ENCODE results near the gene HDGFL2. TPM values are rescaled to one million over a fixed set of nuclear protein-coding genes. Genes with fewer than 3 reads are reported as not detected.

The HDGFL2 gene
- total RNA-seq (2014; rRNA removed): 65.9 and 67.3 TPM in 2 replicates
- 52.7 TPM for polyA plus RNA-seq (2012)

GRCh38 chr19:4472174-4472974, at the start of gene HDGFL2:
TSS of gene HDGFL2 (plus strand) at chr19:4472297. CDS start at chr19:4472351, 54 bp downstream.
- no peak for DNase-seq (ENCODE audit: low read depth)

- no peak for DNase-seq (ENCODE audit: low read depth)
Observed at GRCh38 chr19:4423416-4424126, 48.5 kb upstream of the HDGFL2 start.

GRCh38 chr19:4425537-4425936, 46.6 kb upstream of the HDGFL2 start:
- DNase-seq (ENCODE audit: low read depth): peak; percentile 77

GRCh38 chr19:4428326-4428975, 43.6 kb upstream of the HDGFL2 start:
- DNase-seq (ENCODE audit: low read depth): no peak

GRCh38 chr19:4429256-4429655, 42.8 kb upstream of the HDGFL2 start:
- DNase-seq (ENCODE audit: low read depth): no peak

- no peak for DNase-seq (ENCODE audit: low read depth)
Observed at GRCh38 chr19:4429771-4430171, 42.3 kb upstream of the HDGFL2 start.

- no peak for DNase-seq (ENCODE audit: low read depth)
Observed at GRCh38 chr19:4430760-4431159, 41.3 kb upstream of the HDGFL2 start.

GRCh38 chr19:4431296-4431695, 40.8 kb upstream of the HDGFL2 start:
- DNase-seq (ENCODE audit: low read depth): no peak

GRCh38 chr19:4431808-4432674, 40.1 kb upstream of the HDGFL2 start:
- no peak for DNase-seq (ENCODE audit: low read depth)

- no peak for DNase-seq (ENCODE audit: low read depth)
Observed at GRCh38 chr19:4432918-4433506, 39.1 kb upstream of the HDGFL2 start.

- DNase-seq (ENCODE audit: low read depth): no peak
Observed at GRCh38 chr19:4434391-4434790, 37.7 kb upstream of the HDGFL2 start.

GRCh38 chr19:4436231-4436630, 35.9 kb upstream of the HDGFL2 start:
- no peak for DNase-seq (ENCODE audit: low read depth)

GRCh38 chr19:4437103-4437502, 35.0 kb upstream of the HDGFL2 start:
- no peak for DNase-seq (ENCODE audit: low read depth)

- DNase-seq (ENCODE audit: low read depth): no peak
Observed at GRCh38 chr19:4439243-4439642, 32.9 kb upstream of the HDGFL2 start.

- DNase-seq (ENCODE audit: low read depth): no peak
Observed at GRCh38 chr19:4441994-4442818, 29.9 kb upstream of the HDGFL2 start.

- no peak for DNase-seq (ENCODE audit: low read depth)
Observed at GRCh38 chr19:4442819-4443146, 29.3 kb upstream of the HDGFL2 start.

- DNase-seq (ENCODE audit: low read depth): no peak
Observed at GRCh38 chr19:4443188-4443587, 28.9 kb upstream of the HDGFL2 start.

- no peak for DNase-seq (ENCODE audit: low read depth)
Observed at GRCh38 chr19:4443966-4444764, 27.9 kb upstream of the HDGFL2 start.
